Epidermal melanocyte (primary cell): ENCODE measurements around the gene OR51B4.
"Not testable (repeated sequence)": the region's sequence is repeated elsewhere in the genome, so short reads cannot be mapped to it uniquely, and the experiment has no call there.

Experiments
- DNase-seq: peaks from one replicate; pipeline ENCODE4 v3.0.0; 2011; ENCODE audit warnings: low spot score; ENCODE audit not compliant: insufficient read length

Gene OR51B4, protein sequence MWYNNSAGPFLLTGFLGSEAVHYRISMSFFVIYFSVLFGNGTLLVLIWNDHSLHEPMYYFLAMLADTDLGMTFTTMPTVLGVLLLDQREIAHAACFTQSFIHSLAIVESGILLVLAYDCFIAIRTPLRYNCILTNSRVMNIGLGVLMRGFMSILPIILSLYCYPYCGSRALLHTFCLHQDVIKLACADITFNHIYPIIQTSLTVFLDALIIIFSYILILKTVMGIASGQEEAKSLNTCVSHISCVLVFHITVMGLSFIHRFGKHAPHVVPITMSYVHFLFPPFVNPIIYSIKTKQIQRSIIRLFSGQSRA

GRCh38 chr11:5301846-5302245 is at the start of gene OR51B4:
TSS of gene OR51B4 (minus strand) at chr11:5301946. CDS start at chr11:5301946, 0 bp downstream.
- no peak for DNase-seq

GRCh38 chr11:5351208-5351607 is 49.5 kb upstream of the OR51B4 start, which contains the start of gene OR51B6:
TSS of gene OR51B6 (plus strand) at chr11:5351508. CDS start at chr11:5351508, 0 bp downstream.
- no peak for DNase-seq

GRCh38 chr11:5349550-5349949 is 47.8 kb upstream of the OR51B4 start:
- DNase-seq = no peak

DNA sequence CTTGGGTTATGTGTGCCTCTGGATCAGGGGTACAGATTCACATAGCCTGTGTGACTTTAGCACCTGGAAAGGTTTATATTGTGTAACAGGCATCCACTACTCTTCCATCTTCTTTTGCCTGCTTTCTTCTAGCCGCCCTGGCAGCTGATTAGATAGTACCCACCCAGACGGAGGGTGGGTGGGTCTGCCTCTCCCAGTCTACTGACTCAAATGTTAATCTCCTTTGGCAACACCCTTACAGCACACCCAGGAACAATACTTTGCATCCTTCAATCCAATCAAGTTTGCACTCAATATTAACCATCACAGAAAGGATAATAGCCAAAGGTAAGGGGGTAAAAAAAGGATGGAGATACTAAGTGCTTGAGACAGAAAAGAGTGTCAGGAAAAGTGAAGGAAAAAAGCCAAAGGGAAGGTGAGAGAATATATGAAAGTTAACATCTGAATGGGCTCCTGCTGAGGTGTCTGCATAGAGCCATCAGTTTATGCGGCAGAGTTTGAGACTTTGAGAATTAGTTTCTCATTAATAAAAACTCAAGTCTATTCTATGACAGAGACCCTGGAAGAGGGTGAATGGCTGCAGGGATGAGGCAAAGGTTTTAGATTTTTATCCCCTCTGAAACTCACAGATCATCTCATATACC is 46.9 kb upstream of the OR51B4 start:
- no peak for DNase-seq

- DNase-seq = no peak
Measured at GRCh38 chr11:5345831-5346230, 44.1 kb upstream of the OR51B4 start.

DNA sequence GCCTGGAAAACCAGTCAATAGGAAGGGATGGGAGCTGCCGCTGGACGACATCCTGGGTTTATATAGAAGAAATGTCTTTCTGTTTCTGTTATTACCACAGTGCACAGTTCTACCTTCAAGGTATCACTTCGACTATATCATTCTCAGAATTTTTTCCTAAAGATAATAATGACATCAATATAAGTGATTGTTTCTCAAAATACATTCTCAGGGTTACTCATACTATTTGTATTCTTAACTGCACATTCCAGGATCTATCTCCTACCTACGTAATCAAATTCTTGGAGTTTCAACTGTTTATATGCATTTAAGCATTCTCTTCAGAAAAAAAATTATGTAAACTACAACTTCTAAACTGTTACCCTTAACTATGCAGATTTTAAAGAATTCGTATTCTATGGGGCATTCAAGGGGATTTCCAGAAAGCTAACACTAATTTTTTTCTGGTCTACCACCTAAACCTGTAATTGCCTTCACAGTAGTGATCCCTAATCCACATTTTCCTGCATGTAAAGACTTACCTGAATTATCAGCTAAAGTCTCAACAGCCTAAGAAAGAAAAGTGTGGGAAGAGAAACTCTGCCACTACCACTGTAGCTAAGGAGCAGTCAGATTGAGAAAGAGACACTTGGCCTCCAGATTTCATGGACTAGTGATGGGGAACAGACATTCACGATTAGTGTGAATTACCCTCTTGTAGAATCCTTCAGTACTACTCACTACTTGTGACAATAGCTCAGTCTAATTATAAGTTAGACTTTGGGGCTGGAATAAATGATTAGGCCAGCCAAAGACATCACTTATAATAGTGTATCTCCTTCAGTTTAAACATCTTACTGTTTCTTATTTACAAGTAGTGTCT is 42.0 kb upstream of the OR51B4 start, which contains the start of gene OR51B5:
TSS of gene OR51B5 (minus strand) at position 51 of the 862 bp plus-strand sequence. CDS start at position 51, 0 bp downstream.
- no peak for DNase-seq

- no peak for DNase-seq
Measured at GRCh38 chr11:5339771-5340322, 38.1 kb upstream of the OR51B4 start.

- not testable (repeated sequence) for DNase-seq
Measured at GRCh38 chr11:5337253-5337652, 35.5 kb upstream of the OR51B4 start.

- no peak for DNase-seq
Measured at GRCh38 chr11:5336331-5336730, 34.6 kb upstream of the OR51B4 start.

GRCh38 chr11:5335170-5335569 is 33.4 kb upstream of the OR51B4 start:
- DNase-seq = no peak

DNA sequence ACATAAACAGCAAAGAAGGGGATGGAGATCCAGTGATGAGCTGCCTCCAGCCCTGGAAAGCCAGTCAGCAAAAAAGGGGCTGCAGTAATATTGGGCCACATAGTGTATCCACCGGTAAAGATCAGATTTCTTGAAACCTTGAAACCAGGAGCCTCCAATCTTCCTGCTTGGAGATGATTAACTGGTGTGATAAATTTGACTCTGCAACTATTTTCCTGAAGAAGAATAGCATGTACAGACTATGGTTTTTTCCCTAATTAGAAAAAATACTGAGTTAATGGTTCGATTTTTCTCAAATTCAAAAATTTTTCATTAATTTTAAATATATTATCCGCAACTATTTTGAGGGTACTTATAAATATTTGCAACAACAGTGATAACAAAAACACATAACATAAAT is 22.5 kb upstream of the OR51B4 start, which contains the start of gene OR51B2:
TSS of gene OR51B2 (minus strand) at position 101 of the 400 bp plus-strand sequence. CDS start at position 101, 0 bp downstream.
- DNase-seq = no peak

DNA sequence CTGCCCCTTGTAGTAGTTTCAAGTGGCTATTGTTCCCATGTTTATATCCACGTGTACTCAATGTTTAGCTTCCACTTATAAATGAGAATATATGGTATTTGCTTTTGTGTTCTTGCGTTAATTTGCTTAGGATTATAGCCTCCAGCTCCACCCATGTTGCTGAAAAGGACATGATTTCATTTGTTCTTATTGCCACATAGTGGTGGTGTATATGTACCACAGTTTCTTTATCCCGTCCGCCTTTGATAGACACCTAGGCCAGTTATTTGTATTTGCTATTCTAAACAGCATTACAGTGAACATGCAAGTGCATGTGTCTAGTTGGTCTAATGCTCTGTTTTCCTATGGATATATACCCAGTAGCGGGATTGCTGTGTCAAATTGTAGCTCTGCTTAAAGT is 15.5 kb upstream of the OR51B4 start:
- no peak for DNase-seq

- not testable (repeated sequence) for DNase-seq
Measured at GRCh38 chr11:5313326-5314023, 11.7 kb upstream of the OR51B4 start.

GRCh38 chr11:5310423-5310822 is 8.7 kb upstream of the OR51B4 start:
- no peak for DNase-seq

GRCh38 chr11:5307256-5308019 is 5.7 kb upstream of the OR51B4 start:
- no peak for DNase-seq

GRCh38 chr11:5304046-5304445 is 2.3 kb upstream of the OR51B4 start:
- DNase-seq = no peak

GRCh38 chr11:5303626-5304025 is 1.9 kb upstream of the OR51B4 start:
- no peak for DNase-seq

DNA sequence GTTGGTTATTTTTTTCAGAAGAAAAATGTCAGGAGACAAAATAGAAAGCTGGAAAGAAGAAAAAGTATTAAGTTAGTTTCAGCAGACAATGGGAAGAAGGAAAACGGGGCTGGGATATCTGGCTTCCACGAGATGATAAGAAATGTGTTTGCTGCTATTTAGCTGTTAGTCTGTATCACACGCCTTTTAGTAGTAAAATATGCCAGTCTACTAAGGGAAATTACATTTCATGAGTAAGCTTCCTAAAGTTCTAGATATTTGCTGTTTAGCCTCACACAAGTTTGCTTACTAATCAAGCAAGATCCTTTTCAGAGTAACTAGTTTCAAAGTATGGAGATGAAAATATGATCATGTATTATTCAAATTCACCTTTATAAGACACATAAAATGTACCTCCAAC is 1.5 kb downstream of the OR51B4 start:
- DNase-seq = no peak

GRCh38 chr11:5298451-5298850 is 3.3 kb downstream of the OR51B4 start:
- DNase-seq = no peak

- DNase-seq = no peak
Measured at GRCh38 chr11:5297721-5298323, 3.9 kb downstream of the OR51B4 start.
